Liver (tissue), 9 donors: ENCODE measurements around the gene GHRL. TPM values are rescaled to one million over a fixed set of nuclear protein-coding genes. Genes with fewer than 3 reads are reported as not detected.
"Not testable (repeated sequence)": the region's sequence is repeated elsewhere in the genome, so short reads cannot be mapped to it uniquely, and the experiment has no call there.

Source experiments
- DNase-seq: peaks from one replicate; pipeline ENCODE4 v3.0.0-alpha.2; 2017; ENCODE audit warnings: low spot score
- H3K27ac ChIP-seq, 2 donors: one replicate each; pipeline ENCODE4 v1.7.0; 2013; ENCODE audit warnings: inconsistent platforms in 2 of 2, low read length in 2 of 2, control low read depth in 1 of 2, low read depth in 1 of 2, mild to moderate bottlenecking in 1 of 2
- H3K27me3 ChIP-seq, 4 donors: one replicate each; pipeline versions ENCODE4 v1.6.1 to v1.7.0; 2013; ENCODE audit warnings: low read length in 3 of 4, inconsistent platforms in 1 of 4, mild to moderate bottlenecking in 1 of 4, moderate library complexity in 1 of 4; ENCODE audit not compliant: control insufficient read depth in 4 of 4, insufficient read depth in 4 of 4
- H3K36me3 ChIP-seq, 4 donors: one replicate each; pipeline versions ENCODE4 v1.6.1 to v1.7.0; 2013; ENCODE audit warnings: low read length in 3 of 4, mild to moderate bottlenecking in 3 of 4, low read depth in 1 of 4, moderate library complexity in 1 of 4; ENCODE audit not compliant: control insufficient read depth in 4 of 4, insufficient read depth in 3 of 4
- H3K4me1 ChIP-seq, 4 donors: one replicate each; pipeline versions ENCODE4 v1.6.1 to v1.7.0; 2013; ENCODE audit warnings: low read length in 3 of 4, mild to moderate bottlenecking in 3 of 4, moderate library complexity in 1 of 4; ENCODE audit not compliant: control insufficient read depth in 4 of 4, insufficient read depth in 4 of 4
- H3K4me3 ChIP-seq, 3 donors: one replicate each; pipeline versions ENCODE4 v1.6.1 to v1.7.0; 2013; ENCODE audit warnings: low read length in 3 of 3, control low read depth in 1 of 3, low read depth in 1 of 3, mild to moderate bottlenecking in 1 of 3
- H3K9ac ChIP-seq, 2 donors: one replicate each; pipeline ENCODE4 v1.7.0; 2013; ENCODE audit warnings: low read length in 2 of 2, mild to moderate bottlenecking in 2 of 2, moderate library complexity in 2 of 2, control low read depth in 1 of 2, low read depth in 1 of 2
- H3K9me3 ChIP-seq, 4 donors: one replicate each; pipeline versions ENCODE4 v1.6.1 to v1.7.0; 2013; ENCODE audit warnings: low read length in 3 of 4; ENCODE audit not compliant: control insufficient read depth in 4 of 4
- ATF3 ChIP-seq: IDR thresholded peaks from 2 replicates; pipeline ENCODE4 v1.6.1; 2016; ENCODE audit warnings: antibody characterized with exemption
- CTCF ChIP-seq: fragments of 150-350 bp; IDR thresholded peaks from 2 replicates; pipeline ENCODE4 v1.5.1; 2017; ENCODE audit warnings: improper control_type of control experiment, low read depth, low read length; ENCODE audit not compliant: missing input control
- EGR1 ChIP-seq, 2 donors: IDR thresholded peaks; 2 replicates each; pipeline ENCODE4 v1.6.1; 2016 to 2018; ENCODE audit warnings: antibody characterized with exemption in 2 of 2, low read depth in 2 of 2
- FOXA1 ChIP-seq: IDR thresholded peaks from 2 replicates; pipeline ENCODE4 v1.6.1; 2016; ENCODE audit warnings: antibody characterized with exemption
- FOXA2 ChIP-seq: IDR thresholded peaks from 2 replicates; pipeline ENCODE4 v1.6.1; 2016; ENCODE audit warnings: antibody characterized with exemption
- GABPA ChIP-seq, 2 donors: IDR thresholded peaks in 1 of 2; conservative IDR thresholded peaks in 1 of 2; 2 replicates each; pipeline ENCODE4 v1.6.1; 2016; ENCODE audit warnings: antibody characterized with exemption in 2 of 2, mild to moderate bottlenecking in 1 of 2, moderate library complexity in 1 of 2
- HNF4A ChIP-seq, 2 donors: conservative IDR thresholded peaks; 2 replicates each; pipeline ENCODE4 v1.6.1; 2016; ENCODE audit warnings: antibody characterized with exemption in 2 of 2, mild to moderate bottlenecking in 2 of 2
- HNF4G ChIP-seq: IDR thresholded peaks from 2 replicates; pipeline ENCODE4 v1.6.1; 2016; ENCODE audit warnings: antibody characterized with exemption
- JUND ChIP-seq, 2 donors: IDR thresholded peaks; 2 replicates each; pipeline ENCODE4 v1.6.1; 2016; ENCODE audit warnings: antibody characterized with exemption in 2 of 2
- MAX ChIP-seq: IDR thresholded peaks from 2 replicates; pipeline ENCODE4 v1.6.1; 2016; ENCODE audit warnings: antibody characterized with exemption
- NR2F2 ChIP-seq: IDR thresholded peaks from 2 replicates; pipeline ENCODE4 v1.6.1; 2016; ENCODE audit warnings: antibody characterized with exemption
- RAD21 ChIP-seq, 2 donors: IDR thresholded peaks; 2 replicates each; pipeline ENCODE4 v1.6.1; 2016; ENCODE audit warnings: antibody characterized with exemption in 2 of 2, mild to moderate bottlenecking in 2 of 2
- RXRA ChIP-seq, 2 donors: IDR thresholded peaks; 2 replicates each; pipeline ENCODE4 v1.6.1; 2017 to 2018; ENCODE audit warnings: antibody characterized with exemption in 2 of 2, mild to moderate bottlenecking in 1 of 2
- TAF1 ChIP-seq: conservative IDR thresholded peaks from 2 replicates; pipeline ENCODE4 v1.6.1; 2016; ENCODE audit warnings: antibody characterized with exemption, mild to moderate bottlenecking
- YY1 ChIP-seq: IDR thresholded peaks from 2 replicates; pipeline ENCODE4 v1.6.1; 2016; ENCODE audit warnings: antibody characterized with exemption, mild to moderate bottlenecking
- ZBTB33 ChIP-seq: IDR thresholded peaks from 2 replicates; pipeline ENCODE4 v1.6.1; 2016; ENCODE audit warnings: antibody characterized with exemption
- WGBS: extraction: QIAGEN DNeasy Blood & Tissue Kit; methylation state at CpG from one replicate; pipeline ENCODE4 v1.1.7; 2013; 5-methylcytosine and 5-hydroxymethylcytosine counted together
- polyA plus RNA-seq, 2 donors: library from polyadenylated mRNA; stranded (reverse) in 1 of 2; unstranded in 1 of 2; fragments of 200-250 nt in 1 of 2; fragments of >200 nt in 1 of 2; fragmentation: Nextera tagmentation in 1 of 2; extraction: Ambion mirVana in 1 of 2; gene quantifications; one replicate each; pipeline versions ENCODE4 v1.2.1 to v1.2.3, GENCODE V29; 2013 to 2015
- total RNA-seq, 2 donors: library from RNA; depleted of rRNA; stranded (reverse); fragments of >200 nt; gene quantifications; one replicate each; pipeline ENCODE4 v1.2.3, GENCODE V29; 2014
- donor health status: healthy.
- donor health status: healthy.
- donor health status: healthy.
- donor health status: healthy.
- donor health status: healthy.

Gene GHRL
- total and polyA plus RNA-seq, 4 donors, result 0.08 to 1.3 (median 0.27) TPM

- no peak for TF ChIP-seq HNF4G
- TF ChIP-seq RAD21 (IDR thresholded peaks at IDR 0.05), result no peak
- TF ChIP-seq GABPA (IDR thresholded peaks at IDR 0.05 in 1 of 2, conservative IDR thresholded peaks at IDR 0.05 in 1 of 2), result no peak
- no peak for TF ChIP-seq JUND (IDR thresholded peaks at IDR 0.05)
- TF ChIP-seq RXRA (IDR thresholded peaks at IDR 0.05), result no peak
- TF ChIP-seq ATF3, result no peak
- no peak for TF ChIP-seq EGR1 (IDR thresholded peaks at IDR 0.05; ENCODE audit: low read depth in 2 of 2)
- no peak for TF ChIP-seq FOXA2
- TF ChIP-seq ZBTB33, result no peak
- TF ChIP-seq CTCF, result no peak
- TF ChIP-seq MAX, result no peak
- no peak for TF ChIP-seq TAF1
- no peak for TF ChIP-seq FOXA1
- TF ChIP-seq YY1, result no peak
- TF ChIP-seq NR2F2, result no peak
- no peak for TF ChIP-seq HNF4A (conservative IDR thresholded peaks at IDR 0.05)
- Histone ChIP-seq H3K9me3 (no peaks in the 10 kb centered on the region), H3K9ac (no peak overlapping the region), H3K27ac (no peak overlapping the region), H3K36me3 (peaks cover 11 to 44% (median 34%) of the 10 kb centered on the region in 4 donors), H3K27me3 (no peaks in the 10 kb centered on the region), H3K4me1 (peaks cover 0 to 9% (median under 1%) of the 10 kb centered on the region in 4 donors), H3K4me3 (no peak overlapping the region)
- DNase-seq, result no peak
- WGBS, result 97% methylated on average over 2 of the region's 2 CpGs
Observed at GRCh38 chr3:10299175-10299574, 6.4 kb upstream of the GHRL start.

- H3K36me3 ChIP-seq, result peaks cover 7 to 33% (median 24%) of the 10 kb centered on the region in 4 donors
- H3K9ac ChIP-seq, H3K27ac ChIP-seq, H3K4me3 ChIP-seq, H3K9me3 ChIP-seq, H3K27me3 ChIP-seq, DNase-seq, H3K4me1 ChIP-seq: not testable (repeated sequence)
- WGBS, result no CpG with 5 or more reads among the region's 1 CpG
Observed at GRCh38 chr3:10298064-10298463, 5.3 kb upstream of the GHRL start.

GRCh38 chr3:10294030-10294586, 1.4 kb upstream of the GHRL start:
- Histone ChIP-seq H3K4me1 (peaks cover 0 to 9% (median under 1%) of the 10 kb centered on the region in 4 donors), H3K9me3 (no peaks in the 10 kb centered on the region), H3K27ac (no peak overlapping the region), H3K36me3 (peaks cover 0 to 2% (median under 1%) of the 10 kb centered on the region in 4 donors), H3K9ac (no peak overlapping the region), H3K4me3 (no peak overlapping the region), H3K27me3 (no peaks in the 10 kb centered on the region)
- TF ChIP-seq GABPA (IDR thresholded peaks at IDR 0.05 in 1 of 2, conservative IDR thresholded peaks at IDR 0.05 in 1 of 2), result no peak
- TF ChIP-seq HNF4A (conservative IDR thresholded peaks at IDR 0.05), result no peak
- no peak for TF ChIP-seq TAF1
- no peak for TF ChIP-seq ATF3
- TF ChIP-seq MAX, result no peak
- DNase-seq, result no peak
- WGBS, result 92% methylated on average over 12 of the region's 12 CpGs
